ENCODE results near the gene CDH11.

GRCh38 chr16:65083164-65083857 lies 38.6 kb downstream of the CDH11 start:
- TF ChIP-seq EZH2phosphoT487 (IDR thresholded peaks at IDR 0.05; ENCODE audit: borderline replicate concordance, low read length) (no peak), CTCF (IDR thresholded peaks at IDR 0.05; ENCODE audit: low read depth, low read length, poor library complexity, severe bottlenecking) (no peak)

All from DOHH2 (cell line).